HepG2 (cell line): ENCODE data around the gene MYH3. TPM values are rescaled to one million over a fixed set of nuclear protein-coding genes. Genes with fewer than 3 reads are reported as not detected.
A peak's percentile ranks its signal among the peaks of the same experiment; 100 is the strongest.

Experiments
- NCOR1 ChIP-seq: fragments of 200-600 bp; sonication (generic); IDR thresholded peaks from 2 replicates; pipeline ENCODE4 v1.7.0; 2017; ENCODE audit warnings: antibody characterized with exemption, low read length, borderline replicate concordance
- PITX1 ChIP-seq: sonication (generic); formaldehyde crosslinking; IDR thresholded peaks from 2 replicates; pipeline ENCODE4 v1.5.1; 2020; ENCODE audit warnings: mild to moderate bottlenecking, missing genetic modification reagents
- SIN3A ChIP-seq: IDR thresholded peaks from 2 replicates; pipeline ENCODE4 v1.6.1; 2011; ENCODE audit warnings: low read depth, mild to moderate bottlenecking, control low read depth, low read length, borderline replicate concordance
- SP5 ChIP-seq: IDR thresholded peaks from 2 replicates; pipeline ENCODE4 v1.6.1; 2016; ENCODE audit warnings: low read depth, borderline replicate concordance
- ZNF546 ChIP-seq: sonication (generic); formaldehyde crosslinking; conservative IDR thresholded peaks from 2 replicates; pipeline ENCODE4 v1.8.1; 2023; ENCODE audit warnings: mild to moderate bottlenecking, missing genetic modification reagents
- ZNF563 ChIP-seq: sonication (generic); formaldehyde crosslinking; IDR thresholded peaks from 2 replicates; pipeline ENCODE4 v1.8.0; 2022; ENCODE audit warnings: mild to moderate bottlenecking, moderate library complexity, missing genetic modification reagents
- ZNF773 ChIP-seq: sonication (generic); formaldehyde crosslinking; IDR thresholded peaks from 2 replicates; pipeline ENCODE4 v1.4.0; 2020; ENCODE audit warnings: missing genetic modification reagents, borderline replicate concordance
- ZNF816 ChIP-seq: sonication (generic); formaldehyde crosslinking; IDR thresholded peaks from 2 replicates; pipeline ENCODE4 v1.8.0; 2022; ENCODE audit warnings: missing genetic modification reagents, mild to moderate bottlenecking, borderline replicate concordance
- polyA plus RNA-seq, 8 experiments: library from polyadenylated mRNA; depleted of rRNA in 3 of 8; stranded (reverse) in 7 of 8; unstranded in 1 of 8; fragments of >200 nt; fragmentation: Illumina TruSeq in 4 of 8; extraction: Trizol in 4 of 8; gene quantifications; 2 replicates each; pipeline versions ENCODE4 v1.2.1 to v1.2.3, GENCODE V29; 2011 to 2016; ENCODE audit warnings: low read depth in 4 of 8, missing spikeins in 1 of 8, mixed read lengths in 1 of 8; ENCODE audit not compliant: insufficient read depth in 1 of 8
- total RNA-seq, 5 experiments: library from RNA; depleted of rRNA; stranded (reverse); fragments of >200 nt; fragmentation: Illumina TruSeq; extraction: Trizol; gene quantifications; 2 replicates each; pipeline ENCODE4 v1.2.3, GENCODE V29; 2016; ENCODE audit warnings: low read depth in 1 of 5
- TF ChIP-seq, protein P1 (sequence below): sonication (generic); formaldehyde crosslinking; IDR thresholded peaks from 2 replicates; pipeline ENCODE4 v1.4.0; 2020; ENCODE audit warnings: mild to moderate bottlenecking, missing genetic modification reagents, borderline replicate concordance
- TF ChIP-seq, protein P2 (sequence below): sonication (generic); formaldehyde crosslinking; IDR thresholded peaks from 2 replicates; pipeline ENCODE4 v1.5.0; 2020; ENCODE audit warnings: missing genetic modification reagents
- TF ChIP-seq, protein P3 (sequence below): sonication (generic); formaldehyde crosslinking; IDR thresholded peaks from 2 replicates; pipeline ENCODE4 v1.5.1; 2020; ENCODE audit warnings: missing genetic modification reagents, mild to moderate bottlenecking, borderline replicate concordance
- TF ChIP-seq, protein P4 (sequence below): sonication (generic); formaldehyde crosslinking; IDR thresholded peaks from 2 replicates; pipeline ENCODE4 v1.9.0; 2021; ENCODE audit warnings: missing genetic modification reagents, mild to moderate bottlenecking, borderline replicate concordance
- TF ChIP-seq, protein P5 (sequence below): sonication (generic); formaldehyde crosslinking; IDR thresholded peaks from 2 replicates; pipeline ENCODE4 v1.4.0; 2020; ENCODE audit warnings: missing genetic modification reagents

Gene MYH3
- total and polyA plus RNA-seq, 2 of the 13 experiments (the other 11 are each of a cell fraction or from before 2014, with no cell fraction given): 2.5 to 4.5 TPM

DNA sequence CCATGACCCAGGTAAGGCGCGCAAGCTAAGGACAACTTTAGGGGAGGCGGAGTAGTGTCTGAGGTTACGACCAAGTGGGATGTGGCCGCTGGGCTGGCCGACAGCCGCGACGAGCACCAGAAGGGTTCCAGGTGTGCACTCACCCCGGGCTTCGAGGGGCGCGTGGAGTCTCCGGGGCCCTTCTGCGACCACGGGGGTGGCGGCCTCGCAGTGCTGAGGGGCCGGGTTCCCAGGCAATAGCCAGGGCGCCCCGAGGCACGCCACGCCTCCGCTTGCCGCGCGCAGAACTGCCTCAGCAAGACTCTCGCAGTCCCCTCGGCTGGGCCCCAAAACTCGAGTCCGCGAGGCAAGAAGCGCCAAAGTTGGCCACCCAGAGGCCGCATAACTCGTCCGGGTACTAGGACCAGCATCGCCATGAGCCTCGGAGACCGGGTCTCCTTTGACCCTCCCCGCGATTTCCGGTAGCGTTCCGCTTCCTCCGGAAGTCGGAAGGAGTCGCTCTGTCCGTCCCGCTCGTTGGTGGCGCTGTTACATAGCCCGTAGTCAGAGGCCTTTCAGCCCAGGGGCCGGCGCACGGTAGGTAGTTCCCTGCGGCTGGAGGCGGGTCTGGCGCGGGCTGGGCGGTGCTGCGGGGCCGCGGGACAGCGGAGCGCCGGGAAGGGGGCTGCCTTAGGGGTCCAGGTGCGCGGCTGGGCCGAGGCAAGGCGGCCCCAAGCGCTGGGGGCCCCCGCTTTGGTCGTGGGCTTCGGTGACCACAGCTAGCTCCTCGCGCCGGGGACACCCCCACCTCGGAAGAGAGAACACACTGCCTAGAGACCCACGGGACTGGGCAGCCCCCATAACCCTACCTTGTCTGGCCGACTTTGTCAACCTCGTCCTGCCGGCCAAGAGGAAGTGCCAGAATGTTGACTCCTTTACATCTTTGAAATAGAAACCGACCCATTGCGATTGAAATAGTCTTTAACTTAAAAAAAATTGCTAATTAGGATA, 40.3 kb upstream of the MYH3 start, which contains the start of the genes ADPRM and SCO1 (continued):
- TF ChIP-seq ZNF773 (CRISPR knock-in tag) (0 out of 2 replicates have a peak, but pooled peaks have one; percentile 86), SIN3A (peak; percentile 84), ZNF546 (CRISPR knock-in tag) (no peak; the same call in 1 of the 2 replicates), PITX1 (CRISPR knock-in tag) (no peak), NCOR1 (no peak), SP5 (CRISPR knock-in tag) (peak; percentile 38; the same call in 1 of the 2 replicates), ZNF816 (no peak), ZNF563 (CRISPR knock-in tag) (peak; percentile 86)
- TF ChIP-seq, protein P1, sequence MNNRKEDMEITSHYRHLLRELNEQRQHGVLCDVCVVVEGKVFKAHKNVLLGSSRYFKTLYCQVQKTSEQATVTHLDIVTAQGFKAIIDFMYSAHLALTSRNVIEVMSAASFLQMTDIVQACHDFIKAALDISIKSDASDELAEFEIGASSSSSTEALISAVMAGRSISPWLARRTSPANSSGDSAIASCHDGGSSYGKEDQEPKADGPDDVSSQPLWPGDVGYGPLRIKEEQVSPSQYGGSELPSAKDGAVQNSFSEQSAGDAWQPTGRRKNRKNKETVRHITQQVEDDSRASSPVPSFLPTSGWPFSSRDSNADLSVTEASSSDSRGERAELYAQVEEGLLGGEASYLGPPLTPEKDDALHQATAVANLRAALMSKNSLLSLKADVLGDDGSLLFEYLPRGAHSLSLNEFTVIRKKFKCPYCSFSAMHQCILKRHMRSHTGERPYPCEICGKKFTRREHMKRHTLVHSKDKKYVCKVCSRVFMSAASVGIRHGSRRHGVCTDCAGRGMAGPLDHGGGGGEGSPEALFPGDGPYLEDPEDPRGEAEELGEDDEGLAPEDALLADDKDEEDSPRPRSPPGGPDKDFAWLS (CRISPR knock-in tag): peak; percentile 77; the same call in 1 of the 2 replicates
- TF ChIP-seq, protein P2, sequence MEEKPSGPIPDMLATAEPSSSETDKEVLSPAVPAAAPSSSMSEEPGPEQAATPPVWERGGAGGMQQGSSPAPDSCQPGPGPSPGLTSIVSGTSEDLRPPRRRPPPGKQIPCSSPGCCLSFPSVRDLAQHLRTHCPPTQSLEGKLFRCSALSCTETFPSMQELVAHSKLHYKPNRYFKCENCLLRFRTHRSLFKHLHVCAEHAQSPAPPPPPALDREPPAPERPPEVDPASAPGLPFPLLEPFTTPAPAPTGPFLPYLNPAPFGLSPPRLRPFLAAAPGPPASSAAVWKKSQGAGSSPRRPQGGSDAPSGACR: peak; percentile 32
- TF ChIP-seq, protein P3, sequence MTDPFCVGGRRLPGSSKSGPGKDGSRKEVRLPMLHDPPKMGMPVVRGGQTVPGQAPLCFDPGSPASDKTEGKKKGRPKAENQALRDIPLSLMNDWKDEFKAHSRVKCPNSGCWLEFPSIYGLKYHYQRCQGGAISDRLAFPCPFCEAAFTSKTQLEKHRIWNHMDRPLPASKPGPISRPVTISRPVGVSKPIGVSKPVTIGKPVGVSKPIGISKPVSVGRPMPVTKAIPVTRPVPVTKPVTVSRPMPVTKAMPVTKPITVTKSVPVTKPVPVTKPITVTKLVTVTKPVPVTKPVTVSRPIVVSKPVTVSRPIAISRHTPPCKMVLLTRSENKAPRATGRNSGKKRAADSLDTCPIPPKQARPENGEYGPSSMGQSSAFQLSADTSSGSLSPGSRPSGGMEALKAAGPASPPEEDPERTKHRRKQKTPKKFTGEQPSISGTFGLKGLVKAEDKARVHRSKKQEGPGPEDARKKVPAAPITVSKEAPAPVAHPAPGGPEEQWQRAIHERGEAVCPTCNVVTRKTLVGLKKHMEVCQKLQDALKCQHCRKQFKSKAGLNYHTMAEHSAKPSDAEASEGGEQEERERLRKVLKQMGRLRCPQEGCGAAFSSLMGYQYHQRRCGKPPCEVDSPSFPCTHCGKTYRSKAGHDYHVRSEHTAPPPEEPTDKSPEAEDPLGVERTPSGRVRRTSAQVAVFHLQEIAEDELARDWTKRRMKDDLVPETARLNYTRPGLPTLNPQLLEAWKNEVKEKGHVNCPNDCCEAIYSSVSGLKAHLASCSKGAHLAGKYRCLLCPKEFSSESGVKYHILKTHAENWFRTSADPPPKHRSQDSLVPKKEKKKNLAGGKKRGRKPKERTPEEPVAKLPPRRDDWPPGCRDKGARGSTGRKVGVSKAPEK (CRISPR knock-in tag): no peak; the same call in 1 of the 2 replicates
- TF ChIP-seq, protein P4, sequence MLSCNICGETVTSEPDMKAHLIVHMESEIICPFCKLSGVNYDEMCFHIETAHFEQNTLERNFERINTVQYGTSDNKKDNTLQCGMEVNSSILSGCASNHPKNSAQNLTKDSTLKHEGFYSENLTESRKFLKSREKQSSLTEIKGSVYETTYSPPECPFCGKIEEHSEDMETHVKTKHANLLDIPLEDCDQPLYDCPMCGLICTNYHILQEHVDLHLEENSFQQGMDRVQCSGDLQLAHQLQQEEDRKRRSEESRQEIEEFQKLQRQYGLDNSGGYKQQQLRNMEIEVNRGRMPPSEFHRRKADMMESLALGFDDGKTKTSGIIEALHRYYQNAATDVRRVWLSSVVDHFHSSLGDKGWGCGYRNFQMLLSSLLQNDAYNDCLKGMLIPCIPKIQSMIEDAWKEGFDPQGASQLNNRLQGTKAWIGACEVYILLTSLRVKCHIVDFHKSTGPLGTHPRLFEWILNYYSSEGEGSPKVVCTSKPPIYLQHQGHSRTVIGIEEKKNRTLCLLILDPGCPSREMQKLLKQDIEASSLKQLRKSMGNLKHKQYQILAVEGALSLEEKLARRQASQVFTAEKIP (CRISPR knock-in tag): no peak
- TF ChIP-seq, protein P5, sequence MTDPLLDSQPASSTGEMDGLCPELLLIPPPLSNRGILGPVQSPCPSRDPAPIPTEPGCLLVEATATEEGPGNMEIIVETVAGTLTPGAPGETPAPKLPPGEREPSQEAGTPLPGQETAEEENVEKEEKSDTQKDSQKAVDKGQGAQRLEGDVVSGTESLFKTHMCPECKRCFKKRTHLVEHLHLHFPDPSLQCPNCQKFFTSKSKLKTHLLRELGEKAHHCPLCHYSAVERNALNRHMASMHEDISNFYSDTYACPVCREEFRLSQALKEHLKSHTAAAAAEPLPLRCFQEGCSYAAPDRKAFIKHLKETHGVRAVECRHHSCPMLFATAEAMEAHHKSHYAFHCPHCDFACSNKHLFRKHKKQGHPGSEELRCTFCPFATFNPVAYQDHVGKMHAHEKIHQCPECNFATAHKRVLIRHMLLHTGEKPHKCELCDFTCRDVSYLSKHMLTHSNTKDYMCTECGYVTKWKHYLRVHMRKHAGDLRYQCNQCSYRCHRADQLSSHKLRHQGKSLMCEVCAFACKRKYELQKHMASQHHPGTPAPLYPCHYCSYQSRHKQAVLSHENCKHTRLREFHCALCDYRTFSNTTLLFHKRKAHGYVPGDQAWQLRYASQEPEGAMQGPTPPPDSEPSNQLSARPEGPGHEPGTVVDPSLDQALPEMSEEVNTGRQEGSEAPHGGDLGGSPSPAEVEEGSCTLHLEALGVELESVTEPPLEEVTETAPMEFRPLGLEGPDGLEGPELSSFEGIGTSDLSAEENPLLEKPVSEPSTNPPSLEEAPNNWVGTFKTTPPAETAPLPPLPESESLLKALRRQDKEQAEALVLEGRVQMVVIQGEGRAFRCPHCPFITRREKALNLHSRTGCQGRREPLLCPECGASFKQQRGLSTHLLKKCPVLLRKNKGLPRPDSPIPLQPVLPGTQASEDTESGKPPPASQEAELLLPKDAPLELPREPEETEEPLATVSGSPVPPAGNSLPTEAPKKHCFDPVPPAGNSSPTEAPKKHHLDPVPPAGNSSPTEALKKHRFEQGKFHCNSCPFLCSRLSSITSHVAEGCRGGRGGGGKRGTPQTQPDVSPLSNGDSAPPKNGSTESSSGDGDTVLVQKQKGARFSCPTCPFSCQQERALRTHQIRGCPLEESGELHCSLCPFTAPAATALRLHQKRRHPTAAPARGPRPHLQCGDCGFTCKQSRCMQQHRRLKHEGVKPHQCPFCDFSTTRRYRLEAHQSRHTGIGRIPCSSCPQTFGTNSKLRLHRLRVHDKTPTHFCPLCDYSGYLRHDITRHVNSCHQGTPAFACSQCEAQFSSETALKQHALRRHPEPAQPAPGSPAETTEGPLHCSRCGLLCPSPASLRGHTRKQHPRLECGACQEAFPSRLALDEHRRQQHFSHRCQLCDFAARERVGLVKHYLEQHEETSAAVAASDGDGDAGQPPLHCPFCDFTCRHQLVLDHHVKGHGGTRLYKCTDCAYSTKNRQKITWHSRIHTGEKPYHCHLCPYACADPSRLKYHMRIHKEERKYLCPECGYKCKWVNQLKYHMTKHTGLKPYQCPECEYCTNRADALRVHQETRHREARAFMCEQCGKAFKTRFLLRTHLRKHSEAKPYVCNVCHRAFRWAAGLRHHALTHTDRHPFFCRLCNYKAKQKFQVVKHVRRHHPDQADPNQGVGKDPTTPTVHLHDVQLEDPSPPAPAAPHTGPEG (CRISPR knock-in tag): peak; percentile 74
